ENCODE data around the gene DNAJC5.
"Not testable (repeated sequence)": the region's sequence is repeated elsewhere in the genome, so short reads cannot be mapped to it uniquely, and the experiment has no call there.

DNAJC5 gene

DNA sequence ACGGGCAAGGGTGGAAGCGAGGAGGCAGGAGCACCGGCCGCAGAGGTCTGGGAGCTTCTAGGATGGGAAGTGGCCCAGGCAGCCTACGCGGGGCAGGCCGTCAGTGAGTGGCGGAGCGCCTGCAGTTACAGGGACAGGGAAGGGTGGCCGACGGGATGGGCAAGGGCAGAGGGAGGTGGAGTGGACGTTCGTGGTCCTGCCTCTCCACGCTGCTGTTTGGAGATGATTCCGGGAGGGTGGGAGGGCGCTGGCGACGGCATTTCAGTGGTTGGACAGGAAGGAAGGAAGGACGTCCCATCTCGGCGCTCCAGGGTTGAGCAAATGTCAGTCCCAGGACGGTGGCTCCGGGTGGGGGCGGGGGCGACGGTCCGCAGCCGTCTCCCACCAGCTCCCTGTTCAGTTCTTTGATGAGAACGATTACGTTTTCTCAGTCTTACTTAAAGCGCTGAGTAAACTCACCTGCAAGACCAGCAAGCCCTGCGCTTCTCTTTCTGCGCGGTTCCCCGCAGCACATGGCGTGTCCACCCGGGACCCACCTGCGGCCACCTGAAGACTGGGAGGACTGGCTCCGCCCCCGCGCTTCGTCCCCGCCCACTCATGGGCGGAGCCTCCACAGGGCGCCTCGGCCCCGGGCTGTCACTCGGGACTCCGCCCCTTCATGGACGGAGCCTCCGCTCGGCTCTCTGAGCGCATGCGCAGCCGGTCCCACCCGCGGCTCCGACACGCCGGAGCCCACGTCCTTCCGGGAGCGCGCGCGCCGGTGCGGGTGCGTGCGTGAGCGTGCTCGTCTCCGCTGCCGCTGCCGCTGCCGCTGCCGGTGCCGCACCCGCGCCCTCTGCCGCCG, at the start of gene DNAJC5:
TSS of gene DNAJC5 (plus strand) at position 769 of the 844 bp plus-strand sequence. CDS start 33,220 bp downstream, outside the sequence.
- DNase-seq: peak; percentile 97

GRCh38 chr20:63846128-63846771, 48.7 kb upstream of the DNAJC5 start:
- DNase-seq: peak; percentile 76

DNA sequence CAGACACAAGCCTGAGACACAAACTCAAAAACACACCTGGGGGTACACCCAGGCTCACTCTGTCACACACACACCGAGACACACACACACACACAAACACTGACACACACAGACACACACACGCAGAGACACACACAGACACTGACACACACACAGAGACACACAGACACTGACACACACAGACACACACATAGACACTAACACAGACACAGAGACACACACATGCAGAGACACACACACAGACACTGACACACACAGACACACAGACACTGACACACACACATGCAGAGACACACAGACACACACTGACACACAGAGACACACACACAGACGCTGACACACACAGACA, 48.1 kb upstream of the DNAJC5 start:
- no peak for DNase-seq

DNA sequence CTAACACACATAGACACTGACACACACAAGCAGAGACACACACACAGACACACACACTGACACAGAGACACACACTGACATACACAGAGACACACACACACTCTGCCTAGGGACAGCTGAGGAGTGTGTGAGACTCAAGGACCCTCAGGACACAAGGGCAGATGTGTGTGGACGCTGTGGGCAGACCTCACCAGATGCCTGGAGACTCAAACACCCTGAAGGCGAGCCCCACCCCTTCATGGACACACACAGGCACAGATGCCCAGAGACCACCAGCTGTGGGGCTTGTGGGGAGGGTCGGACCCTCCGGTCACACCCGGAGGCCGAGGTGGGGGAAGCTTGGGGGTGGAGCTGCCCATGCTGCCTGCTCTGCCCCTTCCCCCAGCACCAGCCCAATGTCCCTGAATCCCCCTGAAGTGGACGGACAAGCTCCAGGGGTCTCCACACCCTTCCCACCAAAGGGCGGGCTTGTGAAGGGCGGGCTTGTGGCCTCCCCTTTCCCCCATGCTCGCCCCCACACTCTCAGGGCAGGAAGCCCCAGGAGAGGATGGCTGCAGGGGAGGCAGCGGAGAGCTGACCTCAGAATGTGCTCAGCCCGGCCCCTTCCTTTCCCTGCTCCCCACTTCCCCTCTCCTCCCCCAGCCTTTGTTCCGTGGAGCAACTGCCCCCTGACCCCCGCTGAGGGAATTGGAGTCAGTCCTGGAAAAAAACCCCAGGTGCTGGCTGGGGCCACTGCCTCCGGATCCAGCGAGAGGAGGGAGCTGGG, 47.5 kb upstream of the DNAJC5 start:
- no peak for DNase-seq

DNA sequence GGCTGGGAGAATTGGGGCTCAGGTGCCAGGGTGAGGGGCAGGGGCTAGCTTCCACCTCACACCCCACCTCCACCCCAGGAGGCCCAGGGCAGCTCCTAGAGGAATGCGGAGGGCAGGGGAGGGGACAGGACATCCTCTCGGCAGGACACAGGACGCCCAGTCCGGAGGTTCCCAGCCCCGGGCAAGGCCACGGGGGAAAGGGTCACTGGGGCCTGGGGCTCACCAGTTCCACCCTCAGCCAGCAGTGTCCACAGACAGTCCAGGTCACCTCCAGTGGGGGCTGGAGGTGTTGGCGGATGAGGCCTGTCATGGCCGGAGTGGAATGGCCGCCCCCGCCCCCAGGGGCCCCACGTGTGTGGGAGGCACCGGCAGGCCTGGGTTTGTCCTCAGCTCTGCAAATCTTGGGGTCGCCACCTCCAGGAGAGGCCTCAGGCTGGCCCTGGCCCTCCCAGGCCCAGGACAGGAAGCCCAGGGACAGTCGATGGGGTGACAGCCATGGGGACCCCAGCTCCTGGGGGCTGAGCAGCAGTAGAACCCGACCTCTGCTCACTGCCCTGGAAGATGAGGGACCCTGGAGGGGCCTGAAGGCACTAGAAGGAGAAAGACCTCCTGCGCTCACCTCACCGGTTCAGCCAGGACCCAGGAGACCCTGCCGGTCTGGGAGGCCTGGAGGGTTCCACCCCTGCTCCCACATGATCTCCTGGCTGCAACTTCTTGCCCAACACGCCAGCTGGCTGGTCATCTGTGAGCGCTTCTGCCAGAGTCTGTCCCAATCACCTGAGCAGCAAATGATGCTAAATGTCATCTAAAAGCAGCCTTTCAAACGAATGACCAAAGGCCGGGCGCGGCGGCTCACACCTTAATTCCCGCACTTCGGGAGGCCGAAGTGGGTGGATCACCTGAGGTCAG, 46.7 kb upstream of the DNAJC5 start:
- no peak for DNase-seq

DNA sequence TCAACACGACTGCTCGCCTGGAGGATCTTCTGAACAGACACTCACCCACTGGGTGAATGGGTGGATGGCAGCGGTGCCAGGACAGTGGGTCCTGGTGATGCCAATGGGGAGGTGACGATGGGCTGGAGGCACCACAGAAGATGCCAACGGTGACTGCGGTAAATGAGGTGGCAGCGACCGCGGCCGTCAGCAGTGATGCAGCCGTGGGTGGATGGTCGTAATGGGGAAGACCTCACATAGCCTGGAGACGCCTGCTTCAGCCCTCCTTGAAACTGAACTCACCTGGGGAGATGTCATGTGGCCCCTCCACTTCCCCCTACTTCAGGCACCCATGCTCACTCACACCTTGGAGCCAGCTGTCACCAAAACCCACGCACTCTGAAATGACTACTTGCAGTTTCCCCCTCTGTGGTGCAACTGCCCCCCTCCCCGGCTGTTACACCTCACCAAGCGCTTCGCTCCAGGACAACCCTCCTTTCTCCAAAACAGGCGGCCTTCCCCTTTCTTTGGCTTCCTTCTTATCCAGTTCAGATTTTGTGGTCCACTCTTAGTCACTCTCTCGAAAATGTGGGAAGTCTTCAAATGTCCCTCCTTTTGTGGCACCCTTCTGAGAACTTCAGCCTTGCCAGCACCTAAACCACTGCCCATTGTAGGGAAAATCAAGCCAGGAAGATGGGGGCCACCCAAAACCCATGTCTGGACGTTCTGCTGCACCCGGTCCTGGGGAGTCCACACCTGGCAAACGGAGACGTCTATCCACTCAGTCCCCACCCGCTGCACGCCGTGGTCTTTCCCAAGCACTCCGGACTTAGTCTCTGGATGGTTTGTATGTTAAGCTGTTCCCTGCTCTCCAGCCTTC, 44.0 kb upstream of the DNAJC5 start:
- no peak for DNase-seq

DNA sequence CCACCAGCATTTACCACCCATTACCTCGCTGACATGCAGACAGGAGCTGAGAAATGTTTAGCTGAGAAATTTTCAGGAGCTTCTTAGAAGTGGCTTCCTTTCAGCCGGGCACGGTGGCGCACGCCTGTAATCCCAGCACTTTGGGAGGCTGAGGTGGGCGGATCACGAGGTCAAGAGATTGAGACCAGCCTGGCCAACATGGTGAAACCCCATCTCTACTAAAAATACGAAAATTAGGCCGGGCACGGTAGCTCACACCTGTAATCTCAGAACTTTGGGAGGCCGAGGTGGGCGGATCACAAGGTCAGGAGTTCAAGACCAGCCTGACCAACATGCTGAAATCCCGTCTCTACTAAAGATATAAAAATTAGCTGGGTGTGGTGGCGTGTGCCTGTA, 43.4 kb upstream of the DNAJC5 start:
- not testable (repeated sequence) for DNase-seq

DNA sequence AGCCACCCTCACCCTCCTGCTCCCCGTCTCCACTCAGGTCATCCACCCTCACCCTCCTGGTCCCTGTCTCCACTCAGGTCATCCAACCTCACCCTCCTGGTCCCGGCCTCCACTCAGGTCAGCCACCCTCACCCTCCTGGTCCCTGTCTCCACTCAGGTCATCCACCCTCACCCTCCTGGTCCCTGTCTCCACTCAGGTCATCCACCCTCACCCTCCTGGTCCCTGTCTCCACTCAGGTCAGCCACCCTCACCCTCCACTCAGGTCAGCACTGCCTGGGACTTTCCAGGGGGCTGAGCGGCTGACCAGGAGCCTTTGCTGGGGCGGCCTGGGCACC, 41.2 kb upstream of the DNAJC5 start:
- not testable (repeated sequence) for DNase-seq

DNA sequence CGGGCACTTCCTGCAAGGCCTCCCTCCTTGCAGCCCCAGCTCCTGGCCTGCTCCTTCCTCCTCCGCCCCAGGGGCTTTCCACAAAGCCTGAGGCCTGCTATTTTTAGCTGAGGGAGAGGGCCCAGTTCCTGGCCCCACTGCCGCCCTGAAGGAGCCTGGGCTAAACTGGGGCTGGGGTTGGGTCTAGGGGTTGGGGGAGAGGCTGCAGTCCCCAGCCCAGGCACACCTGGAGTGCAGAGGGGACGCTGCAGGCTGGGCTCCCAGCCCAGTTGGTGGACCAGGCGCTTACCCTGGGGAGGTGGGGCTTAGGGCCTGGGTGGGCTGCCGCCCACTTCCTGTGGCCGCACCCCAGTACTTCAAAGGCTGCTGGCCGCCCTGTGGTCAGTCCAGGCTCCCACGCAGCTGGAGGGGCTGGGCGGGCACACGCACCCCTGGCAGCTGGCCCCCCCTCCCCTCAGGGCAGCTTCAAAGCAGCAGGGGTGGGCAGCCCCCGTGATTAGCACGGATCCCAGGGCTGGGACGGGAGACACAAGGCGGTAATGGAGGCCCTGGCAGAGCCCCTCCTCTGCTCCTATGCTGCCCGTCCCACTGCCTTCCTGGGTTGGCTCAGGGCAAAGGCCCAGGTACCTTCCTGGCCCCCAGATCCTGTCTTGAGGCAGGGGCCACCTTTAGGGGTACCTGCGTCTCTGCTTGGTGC, 40.7 kb upstream of the DNAJC5 start:
- DNase-seq: no peak

DNA sequence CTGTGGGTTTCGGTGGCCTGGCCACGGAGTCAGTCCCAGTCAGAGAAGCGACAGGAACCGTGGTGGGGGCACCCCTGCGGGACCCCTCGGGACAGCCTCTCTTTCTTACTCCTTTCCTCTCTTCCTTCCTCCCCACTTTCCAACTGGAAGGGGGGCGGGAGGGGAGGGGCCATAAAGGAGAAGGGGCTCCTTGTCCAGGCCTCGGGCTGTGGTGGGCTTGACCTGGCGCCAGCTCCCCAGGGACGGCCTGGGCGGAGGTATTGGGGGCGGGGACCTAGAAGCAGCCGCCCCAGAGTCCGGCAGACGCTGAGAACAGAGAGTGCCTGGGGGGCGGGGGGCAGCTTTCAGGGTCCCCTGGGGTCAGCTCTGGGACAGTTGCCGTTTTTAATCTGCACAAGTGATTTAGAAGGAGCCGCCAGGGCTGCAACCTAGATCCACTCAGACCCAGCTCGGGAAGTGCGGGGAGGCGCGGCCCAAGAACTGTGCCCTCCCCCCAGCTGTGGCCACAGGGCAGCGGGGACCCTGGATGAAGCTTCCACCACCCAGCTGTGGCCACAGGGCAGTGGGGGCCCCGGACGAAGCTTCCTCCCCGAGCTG, 40.1 kb upstream of the DNAJC5 start:
- no peak for DNase-seq

- no peak for DNase-seq
These were observed 39.4 kb upstream of the DNAJC5 start for GRCh38 chr20:63855363-63856097.

- DNase-seq: no peak
These were observed 38.8 kb upstream of the DNAJC5 start for GRCh38 chr20:63856098-63856511.

GRCh38 chr20:63857764-63858392, 37.0 kb upstream of the DNAJC5 start:
- DNase-seq: no peak

GRCh38 chr20:63858393-63859165, 36.3 kb upstream of the DNAJC5 start:
- DNase-seq: no peak

GRCh38 chr20:63859166-63859699, 35.7 kb upstream of the DNAJC5 start:
- no peak for DNase-seq

- DNase-seq: no peak
These were observed 34.4 kb upstream of the DNAJC5 start for GRCh38 chr20:63860325-63861051.

- no peak for DNase-seq
These were observed 33.5 kb upstream of the DNAJC5 start, which contains the start of gene ABHD16B for GRCh38 chr20:63861365-63861934. Gene ABHD16B (plus strand): TSS chr20:63861498. CDS start chr20:63861541, 43 bp downstream.

Data from RPMI8226 (cell line).